GM18951 (cell line): ENCODE data around the gene PDE4D.

Experiments used
- POLR2A ChIP-seq: IDR thresholded peaks from 4 replicates; pipeline ENCODE4 v1.6.1; 2011; ENCODE audit warnings: mild to moderate bottlenecking; ENCODE audit not compliant: insufficient read length, insufficient read depth; ENCODE audit errors: extremely low read depth
- in situ Hi-C: fragments of 300-500 bp; cut with MboI; formaldehyde crosslinking; loops from one replicate; pipeline ENCODE4 v1.12.0; 2022; ENCODE audit warnings: low sequenced_read_pairs, mixed read lengths, inconsistent platforms; ENCODE audit not compliant: unreplicated experiment

Gene PDE4D

GRCh38 chr5:59197911-59198310 lies 695.6 kb downstream of the PDE4D start:
- no peak for TF ChIP-seq POLR2A
- in situ Hi-C loops, result loop anchor here (10.0 kb wide), 2 partner anchors 177 to 1487 kb away; no protein-coding TSS in a partner anchor

GRCh38 chr5:59193616-59194319 lies 699.8 kb downstream of the PDE4D start:
- in situ Hi-C loops, result loop anchor here (10.0 kb wide), 2 partner anchors 181 to 1491 kb away; no protein-coding TSS in a partner anchor
- TF ChIP-seq POLR2A, result no peak

- in situ Hi-C loops, result loop anchor here (10.0 kb wide), 2 partner anchors 184 to 1494 kb away; no protein-coding TSS in a partner anchor
- TF ChIP-seq POLR2A, result no peak
These were observed 702.8 kb downstream of the PDE4D start for GRCh38 chr5:59190746-59191145.

- no peak for TF ChIP-seq POLR2A
- in situ Hi-C loops, result loop anchor here (10.0 kb wide), 2 partner anchors 185 to 1495 kb away; no protein-coding TSS in a partner anchor
These were observed 703.9 kb downstream of the PDE4D start for GRCh38 chr5:59189472-59190244.

- in situ Hi-C loops, result no loop called here
- TF ChIP-seq POLR2A, result no peak
These were observed 704.9 kb downstream of the PDE4D start for GRCh38 chr5:59188419-59189225.

GRCh38 chr5:59187857-59188256 lies 705.7 kb downstream of the PDE4D start:
- TF ChIP-seq POLR2A, result no peak
- in situ Hi-C loops, result no loop called here

GRCh38 chr5:59186623-59187022 lies 706.9 kb downstream of the PDE4D start:
- no peak for TF ChIP-seq POLR2A
- in situ Hi-C loops, result no loop called here

GRCh38 chr5:59185757-59186385 lies 707.7 kb downstream of the PDE4D start:
- in situ Hi-C loops, result no loop called here

GRCh38 chr5:59184769-59185168 lies 708.8 kb downstream of the PDE4D start:
- TF ChIP-seq POLR2A, result no peak
- in situ Hi-C loops, result no loop called here

More at GRCh38 chr5:59185757-59186385, 707.7 kb downstream of the PDE4D start:
- no peak for TF ChIP-seq POLR2A

- in situ Hi-C loops, result no loop called here
These were observed 710.8 kb downstream of the PDE4D start for GRCh38 chr5:59182760-59183159.

GRCh38 chr5:59180515-59180914 lies 713.0 kb downstream of the PDE4D start:
- no peak for TF ChIP-seq POLR2A
- in situ Hi-C loops, result no loop called here

More at GRCh38 chr5:59182760-59183159, 710.8 kb downstream of the PDE4D start:
- TF ChIP-seq POLR2A, result no peak

- in situ Hi-C loops, result no loop called here
- no peak for TF ChIP-seq POLR2A
These were observed 713.8 kb downstream of the PDE4D start for GRCh38 chr5:59179704-59180103.
